ENCODE data around the gene PDLIM1. TPM values are rescaled to one million over a fixed set of nuclear protein-coding genes. Genes with fewer than 3 reads are reported as not detected.

PDLIM1 gene
- total and polyA plus RNA-seq, 2 of the 8 experiments (the other 6 are each of a cell fraction or from before 2014, with no cell fraction given): 169 to 245 TPM

DNA sequence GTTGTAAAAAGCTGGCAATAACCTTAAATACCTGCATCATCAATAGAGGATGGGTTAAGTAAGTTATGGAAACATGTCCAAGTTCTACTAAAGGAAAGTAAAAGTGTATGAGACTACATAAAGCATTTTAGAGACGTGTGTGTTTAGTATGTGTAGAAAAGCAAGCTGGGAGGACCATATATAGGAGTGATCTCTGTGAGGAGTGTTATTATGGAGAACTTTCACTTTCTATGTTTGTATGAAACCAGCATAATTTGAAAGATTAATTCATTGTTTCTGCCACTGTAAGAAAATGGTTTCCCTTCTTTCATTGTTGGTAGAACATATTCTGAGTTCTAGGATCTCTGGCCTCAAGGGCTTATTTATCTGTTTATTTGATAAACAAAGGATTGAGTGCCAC lies 19.2 kb upstream of the PDLIM1 start:
- H4K5ac ChIP-seq (ENCODE audit: insufficient read length, low read depth, low read length): no peak overlapping the region
- no peak overlapping the region for H3K4me2 ChIP-seq (ENCODE audit: insufficient read depth in 1 of 2, low read depth in 2 of 2, low read length in 2 of 2)
- H3K9me3 ChIP-seq (ENCODE audit: insufficient read depth in 2 of 2, low read depth in 1 of 2, low read length in 1 of 2): no peaks in the 10 kb centered on the region
- no peaks in the 10 kb centered on the region for H3K79me2 ChIP-seq (ENCODE audit: control insufficient read depth in 1 of 2, insufficient read depth in 2 of 2, low read length in 2 of 2)
- H3K27ac ChIP-seq (ENCODE audit: low read depth, low read length): no peak overlapping the region
- 89% methylated on average over 1 of the region's 1 CpG; no CpG with 5 or more reads in 1 of the 2 experiments for WGBS, 2 experiments (ENCODE audit: extremely low coverage in 1 of 2, insufficient coverage in 1 of 2, insufficient read length in 1 of 2, insufficient replicate concordance in 2 of 2, low coverage in 1 of 2, low lambda C conversion rate in 2 of 2, missing lambda C conversion rate in 1 of 2)
- no peak overlapping the region for H3K56ac ChIP-seq (replicated peaks; ENCODE audit: insufficient read length, low read depth, low read length)
- no peak overlapping the region for H3K14ac ChIP-seq (ENCODE audit: insufficient read length)
- no peak overlapping the region for H3K4ac ChIP-seq (replicated peaks; ENCODE audit: insufficient read length, low read depth, low read length)
- H2BK20ac ChIP-seq (ENCODE audit: low read length): no peak overlapping the region
- FAIRE-seq (no peak), DNase-seq (ENCODE audit: low read depth in 1 of 2, low spot score in 2 of 2) (no peak)
- H3K23me2 ChIP-seq (ENCODE audit: low read depth, low read length): no peaks in the 10 kb centered on the region
- no peak overlapping the region for H2BK12ac ChIP-seq (ENCODE audit: low read depth, low read length)
- peaks cover 0 to 15% (median 5%) of the 10 kb centered on the region in 4 experiments; a peak in 6 of 7 replicates for H3K4me1 ChIP-seq (replicated peaks in 1 of 4; ENCODE audit: control insufficient read depth in 3 of 4, insufficient read depth in 4 of 4, low read length in 3 of 4)
- ChIA-PET POLR2A (ENCODE audit: partially characterized antibody) (no interaction called here), CTCF (ENCODE audit: partially characterized antibody) (no interaction called here)
- H3K9ac ChIP-seq (replicated peaks in 1 of 4; ENCODE audit: extremely low read depth in 1 of 4, low read depth in 3 of 4, low read length in 3 of 4): no peak overlapping the region
- no peak overlapping the region for H3K23ac ChIP-seq (ENCODE audit: insufficient read length)
- H2AK5ac ChIP-seq (ENCODE audit: low read depth, low read length): no peak overlapping the region
- H2BK120ac ChIP-seq (replicated peaks; ENCODE audit: low read depth, low read length): no peak overlapping the region
- no peaks in the 10 kb centered on the region for H3K27me3 ChIP-seq (replicated peaks in 1 of 4; ENCODE audit: control insufficient read depth in 3 of 4, extremely low read depth in 1 of 4, insufficient read depth in 3 of 4, low read length in 3 of 4)
- H3K18ac ChIP-seq (ENCODE audit: extremely low read depth, low read length): no peak overlapping the region
- no peaks in the 10 kb centered on the region for H3K79me1 ChIP-seq (ENCODE audit: low read depth, low read length)
- H4K20me1 ChIP-seq (replicated peaks in 1 of 2; ENCODE audit: control insufficient read depth in 1 of 2, insufficient read depth in 2 of 2, low read length in 2 of 2): no peaks in the 10 kb centered on the region
- no peak overlapping the region for H4K91ac ChIP-seq (replicated peaks; ENCODE audit: insufficient read length, low read length)
- no peak overlapping the region for H2BK15ac ChIP-seq (ENCODE audit: low read length)
- no peak overlapping the region for H2BK5ac ChIP-seq (ENCODE audit: low read depth, low read length)
- H3K36me3 ChIP-seq (ENCODE audit: control insufficient read depth in 2 of 4, insufficient read depth in 4 of 4, low read length in 3 of 4): 0 out of 8 replicates have a peak, but pooled peaks cover 0 to 3% (median 0%) of the 10 kb centered on the region in 4 experiments
- no peak overlapping the region for H2AFZ ChIP-seq (ENCODE audit: low read length)
- H4K8ac ChIP-seq (ENCODE audit: extremely low read depth, insufficient read depth, low read length): no peak overlapping the region
- TF ChIP-seq KDM4A (IDR thresholded peaks at IDR 0.05; ENCODE audit: low read depth, low read length, severe bottlenecking): no peak
- TF ChIP-seq SIN3A (conservative IDR thresholded peaks at IDR 0.05 in 1 of 2, IDR thresholded peaks at IDR 0.05 in 1 of 2; ENCODE audit: low read depth in 1 of 2, low read length in 2 of 2): no peak
- no peak for TF ChIP-seq KDM5A (IDR thresholded peaks at IDR 0.05; ENCODE audit: low read length)
- no peak for TF ChIP-seq GTF2F1 (IDR thresholded peaks at IDR 0.05; ENCODE audit: borderline replicate concordance, low read depth, low read length)
- H3K4me3 ChIP-seq (ENCODE audit: extremely low read depth in 1 of 4, insufficient read depth in 2 of 4, low read depth in 3 of 4, low read length in 4 of 4): no peak overlapping the region

All from H1 (cell line).